H9 (cell line): ENCODE results near the gene ANKRD62. TPM values are rescaled to one million over a fixed set of nuclear protein-coding genes. Genes with fewer than 3 reads are reported as not detected.

Source experiments
- DNase-seq: peaks from one replicate; pipeline ENCODE4 v3.0.0-alpha.2; 2017
- H2AFZ ChIP-seq: one replicate; pipeline ENCODE4 v1.6.1; 2013; ENCODE audit warnings: mild to moderate bottlenecking, low read length, control low read depth, moderate library complexity
- H2AK5ac ChIP-seq: 2 replicates; pipeline ENCODE4 v1.6.1; 2013; ENCODE audit warnings: low read length, control low read depth, mixed read lengths; ENCODE audit not compliant: insufficient read length
- H2BK120ac ChIP-seq: one replicate; pipeline ENCODE4 v1.6.1; 2013; ENCODE audit warnings: low read depth, mild to moderate bottlenecking, low read length, control low read depth, inconsistent platforms; ENCODE audit not compliant: poor library complexity, severe bottlenecking
- H2BK12ac ChIP-seq: 2 replicates; pipeline ENCODE4 v1.6.1; 2013; ENCODE audit warnings: low read length, control low read depth, mixed read lengths, low read depth; ENCODE audit not compliant: insufficient read length
- H2BK15ac ChIP-seq: 2 replicates; pipeline ENCODE4 v1.6.1; 2013; ENCODE audit warnings: low read depth, low read length, control low read depth
- H2BK20ac ChIP-seq: one replicate; pipeline ENCODE4 v1.6.1; 2013; ENCODE audit warnings: low read depth, mild to moderate bottlenecking, low read length, control low read depth, inconsistent platforms; ENCODE audit not compliant: poor library complexity, severe bottlenecking
- H2BK5ac ChIP-seq: 2 replicates; pipeline ENCODE4 v1.6.1; 2013; ENCODE audit warnings: low read length, control low read depth, mixed read lengths; ENCODE audit not compliant: insufficient read length
- H3K14ac ChIP-seq: 2 replicates; pipeline ENCODE4 v1.6.1; 2013; ENCODE audit warnings: low read length, control low read depth; ENCODE audit not compliant: insufficient read depth
- H3K18ac ChIP-seq: 2 replicates; pipeline ENCODE4 v1.6.1; 2013; ENCODE audit warnings: low read depth, mild to moderate bottlenecking, mixed read lengths, low read length, control low read depth; ENCODE audit not compliant: insufficient read length
- H3K23ac ChIP-seq: 2 replicates; pipeline ENCODE4 v1.6.1; 2013; ENCODE audit warnings: low read length, control low read depth, mixed read lengths, low read depth; ENCODE audit not compliant: insufficient read length
- H3K23me2 ChIP-seq: 2 replicates; pipeline ENCODE4 v1.6.1; 2013; ENCODE audit warnings: low read depth, mild to moderate bottlenecking, mixed read lengths, low read length, control low read depth; ENCODE audit not compliant: insufficient read length, poor library complexity, severe bottlenecking
- H3K27ac ChIP-seq: 2 replicates; pipeline ENCODE4 v1.5.1; 2013; ENCODE audit warnings: low read length, control low read depth, mixed read lengths, low read depth; ENCODE audit not compliant: insufficient read length
- H3K27me3 ChIP-seq: 2 replicates; pipeline ENCODE4 v1.6.1; 2013; ENCODE audit warnings: low read length, control low read depth, inconsistent platforms; ENCODE audit not compliant: insufficient read depth
- H3K4ac ChIP-seq: 2 replicates; pipeline ENCODE4 v1.6.1; 2013; ENCODE audit warnings: low read depth, mild to moderate bottlenecking, control low read depth, inconsistent platforms, low read length, moderate library complexity
- H3K4me1 ChIP-seq: 2 replicates; pipeline ENCODE4 v1.6.1; 2013; ENCODE audit warnings: low read length, control low read depth, inconsistent platforms; ENCODE audit not compliant: insufficient read depth
- H3K4me2 ChIP-seq: 2 replicates; pipeline ENCODE4 v1.6.1; 2013; ENCODE audit warnings: low read length, control low read depth, mixed read lengths; ENCODE audit not compliant: insufficient read length, insufficient read depth
- H3K56ac ChIP-seq: 2 replicates; pipeline ENCODE4 v1.6.1; 2013; ENCODE audit warnings: low read depth, mild to moderate bottlenecking, mixed read lengths, low read length, control low read depth; ENCODE audit not compliant: insufficient read length
- H3K79me1 ChIP-seq: 2 replicates; pipeline ENCODE4 v1.6.1; 2013; ENCODE audit warnings: low read depth, mild to moderate bottlenecking, moderate library complexity, low read length, control low read depth, inconsistent platforms; ENCODE audit not compliant: insufficient read depth, poor library complexity, severe bottlenecking
- H3K79me2 ChIP-seq: 2 replicates; pipeline ENCODE4 v1.6.1; 2013; ENCODE audit warnings: low read length, control low read depth, inconsistent platforms; ENCODE audit not compliant: insufficient read depth
- H3K9ac ChIP-seq: 2 replicates; pipeline ENCODE4 v1.6.1; 2013; ENCODE audit warnings: low read length, control low read depth, mixed read lengths; ENCODE audit not compliant: insufficient read length; ENCODE audit errors: extremely low read depth
- H3K9me3 ChIP-seq: one replicate; pipeline ENCODE4 v1.6.1; 2013; ENCODE audit warnings: low read depth, low read length, inconsistent platforms; ENCODE audit not compliant: control insufficient read depth
- H3T11ph ChIP-seq: one replicate; pipeline ENCODE4 v1.6.1; 2013; ENCODE audit warnings: mild to moderate bottlenecking, low read length, control low read depth, inconsistent platforms
- H4K20me1 ChIP-seq: one replicate; pipeline ENCODE4 v1.6.1; 2013; ENCODE audit not compliant: control insufficient read depth, insufficient read length, insufficient read depth
- H4K5ac ChIP-seq: 2 replicates; pipeline ENCODE4 v1.6.1; 2013; ENCODE audit warnings: low read depth, mild to moderate bottlenecking, mixed read lengths, low read length, control low read depth; ENCODE audit not compliant: insufficient read length
- H4K8ac ChIP-seq: replicated peaks from 2 replicates; pipeline ENCODE4 v1.6.1; 2013; ENCODE audit warnings: low read length, control low read depth, mixed read lengths, low read depth; ENCODE audit not compliant: insufficient read length
- H4K91ac ChIP-seq: 2 replicates; pipeline ENCODE4 v1.6.1; 2013; ENCODE audit warnings: low read depth, mild to moderate bottlenecking, moderate library complexity, mixed read lengths, low read length, control low read depth; ENCODE audit not compliant: insufficient read length
- H3K27ac Mint-ChIP-seq, 3 experiments: 2 replicates in 2 of 3; 3 replicates in 1 of 3; pipeline ENCODE4 v1.8.0; 2020 to 2021; ENCODE audit warnings: mixed read lengths in 3 of 3, mild to moderate bottlenecking in 1 of 3, moderate library complexity in 1 of 3
- H3K27me3 Mint-ChIP-seq: 2 replicates; pipeline ENCODE4 v1.8.0; 2021; ENCODE audit warnings: low read depth, mild to moderate bottlenecking, moderate library complexity, mixed read lengths
- H3K36me3 Mint-ChIP-seq, 3 experiments: 2 replicates in 2 of 3; 3 replicates in 1 of 3; pipeline ENCODE4 v1.8.0; 2020 to 2021; ENCODE audit warnings: low read depth in 3 of 3, mixed read lengths in 3 of 3; ENCODE audit not compliant: insufficient read depth in 1 of 3
- H3K4me1 Mint-ChIP-seq, 2 experiments: 2 replicates each; pipeline ENCODE4 v1.8.0; 2020; ENCODE audit warnings: mixed read lengths in 2 of 2
- H3K4me3 Mint-ChIP-seq, 2 experiments: 2 replicates in 1 of 2; 3 replicates in 1 of 2; pipeline ENCODE4 v1.8.0; 2020 to 2021; ENCODE audit warnings: mild to moderate bottlenecking in 2 of 2, mixed read lengths in 2 of 2, moderate library complexity in 1 of 2
- H3K9me3 Mint-ChIP-seq, 2 experiments: 2 replicates in 1 of 2; 3 replicates in 1 of 2; pipeline ENCODE4 v1.8.0; 2020; ENCODE audit warnings: mild to moderate bottlenecking in 2 of 2, mixed read lengths in 2 of 2, moderate library complexity in 1 of 2
- WGBS: extraction: QIAGEN DNeasy Blood & Tissue Kit; methylation state at CpG from one replicate; pipeline ENCODE4 v1.1.7; 2013; ENCODE audit warnings: missing lambda C conversion rate, low lambda C conversion rate, mixed read lengths; ENCODE audit not compliant: insufficient read length; ENCODE audit errors: extremely low coverage; 5-methylcytosine and 5-hydroxymethylcytosine counted together
- total RNA-seq: library from RNA; stranded (reverse); gene quantifications from 2 replicates; pipeline ENCODE4 v1.2.1, GENCODE V29; 2021
- TF ChIP-seq, protein P1 (sequence below): fragments of 200-600 bp; sonication (generic); conservative IDR thresholded peaks from 3 replicates; pipeline ENCODE4 v1.8.0; 2021; ENCODE audit warnings: antibody characterized with exemption, mild to moderate bottlenecking

Gene ANKRD62
- total RNA-seq, 1 experiment from 2014 or later: not detected

DNA sequence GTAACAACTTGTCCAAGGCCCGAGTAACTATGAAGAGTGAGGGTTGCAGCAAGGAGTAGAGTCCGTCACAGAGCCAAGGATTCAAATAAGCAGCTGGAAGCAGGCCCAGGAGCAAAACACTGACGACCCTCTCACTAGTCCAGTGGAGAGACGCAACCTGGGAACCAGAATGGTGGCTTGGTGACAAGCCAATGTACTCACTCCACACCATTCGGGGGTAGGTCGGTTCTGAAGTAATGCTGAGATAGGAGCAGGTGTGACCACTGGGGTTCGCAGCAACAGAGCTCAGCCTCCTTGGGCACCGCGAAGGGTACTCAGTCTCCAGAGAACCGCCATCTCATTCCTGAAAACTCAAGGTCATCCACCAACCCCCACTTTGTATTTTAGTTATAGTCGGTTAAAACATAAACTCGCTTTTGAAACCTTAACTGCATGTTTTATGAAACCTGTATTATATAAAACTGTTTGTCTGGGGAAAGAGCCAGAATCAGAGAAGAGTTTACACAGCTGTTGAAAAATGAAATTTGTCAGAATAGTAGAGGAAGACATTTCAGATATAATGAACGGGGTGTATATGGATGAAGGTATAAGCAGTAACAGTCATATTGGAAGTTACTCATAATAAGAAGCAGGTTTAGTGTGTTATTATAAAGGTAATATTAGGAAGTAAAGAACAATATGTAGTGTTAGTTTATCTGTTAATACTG, 8.6 kb downstream of the ANKRD62 start:
- Histone ChIP-seq H4K5ac (no peak overlapping the region), H3T11ph (no peak overlapping the region), H2AK5ac (no peak overlapping the region), H4K8ac (no peak overlapping the region), H3K27me3 (no peaks in the 10 kb centered on the region), H3K79me2 (no peaks in the 10 kb centered on the region), H3K4ac (no peak overlapping the region), H3K4me2 (no peak overlapping the region), H2AFZ (no peak overlapping the region), H3K23me2 (no peaks in the 10 kb centered on the region), H4K91ac (no peak overlapping the region), H2BK12ac (no peak overlapping the region), H2BK120ac (no peak overlapping the region), H3K4me1 (no peaks in the 10 kb centered on the region), H2BK5ac (no peak overlapping the region), H3K9ac (no peak overlapping the region), H3K14ac (no peak overlapping the region), H3K23ac (no peak overlapping the region), H3K18ac (no peak overlapping the region), H2BK15ac (no peak overlapping the region), H2BK20ac (no peak overlapping the region), H4K20me1 (no peaks in the 10 kb centered on the region), H3K56ac (no peak overlapping the region), H3K9me3 (no peaks in the 10 kb centered on the region), H3K27ac (no peak overlapping the region), H3K79me1 (no peaks in the 10 kb centered on the region)
- no peak overlapping the region for H3K27ac Mint-ChIP-seq
- H3K4me3 Mint-ChIP-seq: no peak overlapping the region
- 100% methylated on average over 1 of the region's 13 CpGs for WGBS
- no peaks in the 10 kb centered on the region for H3K4me1 Mint-ChIP-seq
- TF ChIP-seq, protein P1, sequence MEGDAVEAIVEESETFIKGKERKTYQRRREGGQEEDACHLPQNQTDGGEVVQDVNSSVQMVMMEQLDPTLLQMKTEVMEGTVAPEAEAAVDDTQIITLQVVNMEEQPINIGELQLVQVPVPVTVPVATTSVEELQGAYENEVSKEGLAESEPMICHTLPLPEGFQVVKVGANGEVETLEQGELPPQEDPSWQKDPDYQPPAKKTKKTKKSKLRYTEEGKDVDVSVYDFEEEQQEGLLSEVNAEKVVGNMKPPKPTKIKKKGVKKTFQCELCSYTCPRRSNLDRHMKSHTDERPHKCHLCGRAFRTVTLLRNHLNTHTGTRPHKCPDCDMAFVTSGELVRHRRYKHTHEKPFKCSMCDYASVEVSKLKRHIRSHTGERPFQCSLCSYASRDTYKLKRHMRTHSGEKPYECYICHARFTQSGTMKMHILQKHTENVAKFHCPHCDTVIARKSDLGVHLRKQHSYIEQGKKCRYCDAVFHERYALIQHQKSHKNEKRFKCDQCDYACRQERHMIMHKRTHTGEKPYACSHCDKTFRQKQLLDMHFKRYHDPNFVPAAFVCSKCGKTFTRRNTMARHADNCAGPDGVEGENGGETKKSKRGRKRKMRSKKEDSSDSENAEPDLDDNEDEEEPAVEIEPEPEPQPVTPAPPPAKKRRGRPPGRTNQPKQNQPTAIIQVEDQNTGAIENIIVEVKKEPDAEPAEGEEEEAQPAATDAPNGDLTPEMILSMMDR: no peak
- DNase-seq: no peak
- H3K9me3 Mint-ChIP-seq: no peaks in the 10 kb centered on the region
- H3K36me3 Mint-ChIP-seq: no peaks in the 10 kb centered on the region
- H3K27me3 Mint-ChIP-seq: peaks cover 16% of the 10 kb centered on the region
